HG02623 (cell line): Measurements from ENCODE around the gene TNFRSF19.

Experiments used
- ATAC-seq: cut with Tn5 transposase; IDR thresholded peaks from one replicate; pipeline ENCODE4 v1.9.1; 2021; ENCODE audit warnings: moderate library complexity; ENCODE audit not compliant: unreplicated experiment

Gene TNFRSF19

GRCh38 chr13:23600534-23600933 is 30.3 kb downstream of the TNFRSF19 start:
- no peak for ATAC-seq

- ATAC-seq: no peak
Observed at GRCh38 chr13:23605831-23606230, 35.6 kb downstream of the TNFRSF19 start.

- ATAC-seq: no peak
Observed at GRCh38 chr13:23608138-23608537, 37.9 kb downstream of the TNFRSF19 start.

GRCh38 chr13:23608701-23609413 is 38.6 kb downstream of the TNFRSF19 start:
- ATAC-seq: no peak

GRCh38 chr13:23609414-23609760 is 39.2 kb downstream of the TNFRSF19 start:
- ATAC-seq: no peak

GRCh38 chr13:23609874-23610576 is 39.8 kb downstream of the TNFRSF19 start:
- no peak for ATAC-seq

- ATAC-seq: no peak
Observed at GRCh38 chr13:23610966-23611491, 40.8 kb downstream of the TNFRSF19 start.

GRCh38 chr13:23612182-23612581 is 42.0 kb downstream of the TNFRSF19 start:
- ATAC-seq: no peak

GRCh38 chr13:23612731-23613130 is 42.5 kb downstream of the TNFRSF19 start:
- ATAC-seq: no peak

- no peak for ATAC-seq
Observed at GRCh38 chr13:23613596-23613995, 43.4 kb downstream of the TNFRSF19 start.

- no peak for ATAC-seq
Observed at GRCh38 chr13:23615395-23616081, 45.3 kb downstream of the TNFRSF19 start.

GRCh38 chr13:23616228-23616627 is 46.0 kb downstream of the TNFRSF19 start:
- ATAC-seq: no peak

GRCh38 chr13:23617551-23618024 is 47.4 kb downstream of the TNFRSF19 start:
- ATAC-seq: no peak

GRCh38 chr13:23618341-23618740 is 48.1 kb downstream of the TNFRSF19 start:
- ATAC-seq: no peak

GRCh38 chr13:23619068-23619855 is 49.0 kb downstream of the TNFRSF19 start:
- no peak for ATAC-seq

GRCh38 chr13:23620211-23620610 is 50.0 kb downstream of the TNFRSF19 start:
- ATAC-seq: no peak

- ATAC-seq: no peak
Observed at GRCh38 chr13:23620613-23621315, 50.6 kb downstream of the TNFRSF19 start.

- peak; percentile 65 for ATAC-seq
Observed at GRCh38 chr13:23621316-23621645, 51.1 kb downstream of the TNFRSF19 start.

GRCh38 chr13:23622985-23623384 is 52.8 kb downstream of the TNFRSF19 start:
- ATAC-seq: no peak

GRCh38 chr13:23623394-23623793 is 53.2 kb downstream of the TNFRSF19 start:
- ATAC-seq: no peak
